ENCODE results near the gene GREM2.

- no peak for TF ChIP-seq CTCF (IDR thresholded peaks at IDR 0.05)
- TF ChIP-seq POLR2A (IDR thresholded peaks at IDR 0.05) = no peak
Measured at GRCh38 chr1:240572328-240572727, 39.6 kb downstream of the GREM2 start.
